GM19455 (cell line): Measurements from ENCODE around the gene SPAG6.

Experiments
- ATAC-seq: cut with Tn5 transposase; IDR thresholded peaks from one replicate; pipeline ENCODE4 v1.9.1; 2021; ENCODE audit not compliant: unreplicated experiment

Gene SPAG6

DNA sequence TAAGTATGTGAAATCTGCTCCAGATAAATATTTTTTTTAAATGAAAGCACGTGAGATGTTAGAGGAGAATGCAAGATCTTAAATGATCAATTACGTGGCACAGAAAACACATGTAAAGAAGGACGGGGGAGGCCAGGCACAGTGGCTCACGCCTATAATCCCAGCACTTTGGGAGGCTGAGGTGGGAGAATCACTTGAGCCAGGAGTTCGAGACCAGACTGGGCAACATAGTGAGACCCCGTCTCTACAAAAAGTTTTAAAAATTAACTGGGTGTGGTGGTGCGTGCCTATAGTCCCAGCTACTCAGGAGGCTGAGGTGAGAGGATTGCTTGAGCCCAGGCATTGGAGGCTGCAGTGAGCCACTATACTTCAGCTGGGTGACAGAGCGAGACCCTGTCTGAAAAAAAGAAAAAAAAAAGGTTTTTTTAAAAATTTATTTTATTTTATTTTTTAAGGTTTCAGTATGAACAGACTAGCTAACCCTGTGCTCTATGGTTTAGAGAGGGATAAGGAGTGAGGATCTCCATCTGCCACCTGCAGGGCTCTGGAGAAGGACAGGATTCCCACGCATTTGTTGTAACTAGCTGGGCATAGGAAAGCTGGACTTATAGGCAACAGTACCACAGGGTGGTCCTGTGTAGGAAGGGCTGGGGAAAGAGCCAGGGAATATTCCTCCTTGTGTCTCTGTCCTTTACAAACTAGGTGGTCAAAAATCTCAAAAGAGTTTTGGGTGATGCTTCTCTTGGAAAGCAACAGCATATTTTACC is 113.2 kb downstream of the SPAG6 start:
- no peak for ATAC-seq

GRCh38 chr10:22459496-22459895 is 114.2 kb downstream of the SPAG6 start:
- no peak for ATAC-seq

DNA sequence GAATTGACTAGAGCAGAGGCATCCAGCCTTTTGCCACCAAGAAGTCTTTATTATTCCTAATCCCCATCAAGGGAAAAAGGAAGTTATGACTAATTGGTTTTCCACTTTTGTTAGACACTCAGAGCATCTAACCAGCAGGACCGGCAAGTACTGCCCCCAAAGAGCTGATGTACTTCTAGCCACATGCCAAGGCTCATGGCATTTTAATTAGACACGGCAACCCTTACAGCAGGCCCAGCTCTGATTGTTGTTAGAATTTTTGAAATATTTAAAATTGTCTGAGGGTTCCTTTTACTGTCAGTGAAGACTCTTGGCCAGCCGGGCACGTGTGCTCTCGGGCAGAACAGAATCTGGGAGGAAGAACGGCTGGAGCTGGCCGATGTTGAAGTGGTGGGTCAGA is 114.8 kb downstream of the SPAG6 start:
- no peak for ATAC-seq

- no peak for ATAC-seq
These were observed 115.5 kb downstream of the SPAG6 start for GRCh38 chr10:22460531-22461403.

GRCh38 chr10:22461891-22462290 is 116.6 kb downstream of the SPAG6 start:
- no peak for ATAC-seq

DNA sequence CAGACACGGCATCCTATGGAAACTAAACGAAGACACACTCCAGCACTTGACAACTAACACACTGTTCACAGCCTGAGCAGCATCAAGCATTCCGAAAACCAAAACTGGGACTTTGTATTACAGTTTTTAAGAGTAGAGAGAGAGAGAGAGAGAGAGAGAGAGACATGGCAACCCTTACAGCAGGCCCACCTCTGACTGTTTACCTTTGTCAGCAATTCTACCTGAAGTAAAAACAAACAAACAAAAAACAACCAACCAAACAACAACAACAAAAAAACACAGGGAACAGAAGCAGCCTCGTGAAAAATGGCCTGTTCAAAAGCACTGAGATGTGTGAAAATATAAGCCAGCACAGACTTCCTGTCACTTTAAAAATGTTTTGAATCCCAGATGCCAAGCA is 118.0 kb downstream of the SPAG6 start:
- ATAC-seq, result no peak

GRCh38 chr10:22464966-22465629 is 119.8 kb downstream of the SPAG6 start:
- ATAC-seq, result no peak

- no peak for ATAC-seq
These were observed 121.6 kb downstream of the SPAG6 start for GRCh38 chr10:22466763-22467334.
